IPS-NIHi7 (cell line): ENCODE results near the gene CLASP1.

Experiments
- DNase-seq: peaks from one replicate; pipeline ENCODE4 v3.0.0; 2012; ENCODE audit warnings: mixed read lengths; ENCODE audit errors: extremely low spot score

The CLASP1 gene

GRCh38 chr2:121427187-121427689, 222.0 kb downstream of the CLASP1 start:
- no peak for DNase-seq

DNA sequence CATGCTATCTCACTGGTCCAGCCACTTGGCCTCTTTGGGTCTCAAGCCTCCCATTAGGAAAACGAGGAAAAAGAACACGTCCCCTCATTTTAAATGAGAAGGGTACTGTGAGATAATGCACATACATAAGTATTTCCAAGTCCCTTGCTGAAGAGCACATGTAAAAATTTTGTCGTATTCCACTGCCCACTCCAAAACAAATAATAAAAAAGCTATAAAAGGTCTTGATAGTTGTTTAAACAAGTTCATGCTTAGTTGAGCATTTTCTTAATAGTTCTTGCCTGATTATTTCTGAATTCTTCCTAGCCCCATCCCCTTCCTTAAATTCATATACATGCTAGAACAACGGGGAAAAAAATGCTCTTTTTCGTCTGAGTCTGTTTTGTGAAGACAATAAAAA, 228.8 kb downstream of the CLASP1 start:
- no peak for DNase-seq

GRCh38 chr2:121419081-121419699, 230.1 kb downstream of the CLASP1 start:
- no peak for DNase-seq

DNA sequence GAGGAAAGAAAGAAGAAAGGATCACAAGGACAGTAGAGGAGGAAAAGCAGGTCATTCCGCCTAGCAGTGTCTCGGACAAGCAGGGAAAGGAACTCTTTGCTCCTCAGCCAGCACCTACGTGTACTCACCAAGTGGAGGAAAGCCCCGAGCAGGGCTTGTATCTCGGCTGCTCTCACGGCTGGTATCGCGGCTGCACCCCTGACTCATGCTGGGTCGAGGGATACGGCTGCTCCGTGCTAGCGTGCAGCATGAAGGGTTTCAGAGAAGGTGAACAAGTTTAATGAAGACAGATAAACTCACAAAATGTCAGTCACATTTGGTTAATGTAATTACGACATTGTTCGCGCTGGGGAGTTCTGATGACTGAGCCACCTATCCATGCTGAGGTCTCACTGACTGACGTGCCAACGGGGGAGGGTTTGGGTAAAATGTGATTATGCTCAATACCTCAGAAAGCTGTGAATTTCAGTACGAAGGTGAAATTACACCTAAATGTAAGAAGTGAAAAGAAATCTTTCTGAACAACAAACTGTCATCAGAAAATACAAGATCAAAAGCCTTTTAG, 230.7 kb downstream of the CLASP1 start:
- no peak for DNase-seq

DNA sequence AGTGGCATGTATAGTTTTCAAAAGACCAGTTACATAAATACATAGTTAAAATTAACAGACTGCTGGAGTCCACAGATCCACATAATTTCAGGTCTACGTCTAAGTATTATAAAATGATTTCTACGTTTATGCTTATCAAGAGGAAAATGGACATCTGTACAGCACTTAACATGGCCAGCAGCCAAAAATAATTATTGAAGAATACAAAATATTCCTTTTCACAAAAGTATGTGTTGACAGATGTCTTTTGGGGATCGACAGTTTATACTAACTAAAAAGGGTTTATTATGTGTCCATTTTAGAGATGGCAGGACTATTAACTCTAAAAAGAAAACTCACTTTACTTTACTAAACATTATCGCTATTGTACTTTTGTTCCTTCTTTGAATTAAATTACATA, 231.4 kb downstream of the CLASP1 start:
- no peak for DNase-seq

DNA sequence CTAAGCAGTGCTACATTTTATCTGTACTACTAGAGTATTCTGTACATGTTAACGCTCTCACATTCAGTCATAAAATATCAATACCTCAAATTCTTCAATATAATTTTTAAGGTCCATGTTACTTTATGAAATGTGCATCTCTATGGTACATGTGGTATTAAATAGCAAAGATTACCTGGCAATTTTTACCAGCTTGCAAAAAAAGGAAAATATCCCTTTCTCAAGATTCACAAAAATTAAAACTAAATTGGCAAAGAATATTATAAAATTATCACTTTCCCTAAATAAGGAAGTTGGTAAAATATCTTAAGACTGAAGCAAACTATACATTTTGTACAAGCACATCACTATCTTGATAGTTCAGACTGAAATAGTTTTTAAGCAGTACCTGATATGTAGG, 233.5 kb downstream of the CLASP1 start:
- no peak for DNase-seq

DNA sequence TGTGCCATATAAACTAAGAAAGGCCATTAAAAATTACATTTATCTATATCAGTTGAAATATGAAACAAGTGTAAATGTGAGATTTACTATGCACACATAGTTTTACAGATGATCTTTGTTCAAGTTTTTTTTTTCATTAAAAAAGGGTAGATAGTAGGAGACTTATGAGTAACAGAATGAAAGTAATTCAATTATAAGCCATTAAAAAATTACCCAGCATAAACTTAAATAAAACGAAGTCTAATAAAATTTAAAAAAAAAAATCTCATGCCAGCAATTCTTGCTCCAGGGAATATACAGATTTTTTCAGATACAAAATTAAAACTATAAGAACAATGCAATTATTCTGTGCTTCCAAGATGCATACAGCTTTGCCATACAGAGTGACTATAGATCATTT, 236.9 kb downstream of the CLASP1 start:
- no peak for DNase-seq

- no peak for DNase-seq
Measured at GRCh38 chr2:121409966-121410365, 239.3 kb downstream of the CLASP1 start.

DNA sequence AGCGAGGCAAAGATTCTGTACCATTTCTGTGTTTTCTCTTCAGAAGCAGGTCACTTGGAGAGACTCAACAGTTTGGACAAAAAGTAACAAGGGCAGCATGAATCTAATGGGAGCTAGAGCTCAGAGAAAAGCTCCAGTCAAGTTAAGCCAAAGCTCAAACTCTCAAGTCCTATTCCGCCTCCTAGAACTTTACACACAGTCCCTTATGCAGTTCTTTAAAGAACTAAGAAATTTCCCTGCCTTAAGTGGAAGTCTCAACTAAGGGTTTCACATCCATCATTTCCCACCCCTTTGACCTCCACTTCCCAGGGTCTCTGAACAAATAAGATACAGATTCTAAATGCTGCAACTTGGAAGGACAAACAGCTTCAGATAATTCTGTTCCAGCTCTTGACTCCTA, 239.9 kb downstream of the CLASP1 start:
- no peak for DNase-seq

- DNase-seq = no peak
Measured at GRCh38 chr2:121408641-121409040, 240.6 kb downstream of the CLASP1 start.

- DNase-seq = no peak
Measured at GRCh38 chr2:121405233-121405632, 244.0 kb downstream of the CLASP1 start.

DNA sequence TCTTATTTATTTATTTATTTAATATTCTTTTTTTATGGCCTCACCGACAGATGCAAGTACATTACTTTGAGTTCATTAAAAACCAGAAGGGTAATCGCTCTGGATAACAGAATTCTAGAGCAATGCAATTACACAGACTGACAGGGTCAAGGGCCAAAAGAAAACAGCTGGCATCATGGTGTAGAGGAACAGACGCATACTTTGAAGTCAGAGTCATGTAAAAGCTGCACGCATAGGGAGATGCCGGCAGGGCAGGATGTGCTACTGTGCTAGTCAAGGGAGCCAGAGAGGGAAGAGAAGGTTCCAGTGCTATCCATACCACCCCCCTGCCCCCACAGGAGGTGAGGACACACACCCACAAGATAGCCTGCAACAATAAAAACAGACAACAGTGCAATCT, 249.1 kb downstream of the CLASP1 start:
- DNase-seq = no peak

DNA sequence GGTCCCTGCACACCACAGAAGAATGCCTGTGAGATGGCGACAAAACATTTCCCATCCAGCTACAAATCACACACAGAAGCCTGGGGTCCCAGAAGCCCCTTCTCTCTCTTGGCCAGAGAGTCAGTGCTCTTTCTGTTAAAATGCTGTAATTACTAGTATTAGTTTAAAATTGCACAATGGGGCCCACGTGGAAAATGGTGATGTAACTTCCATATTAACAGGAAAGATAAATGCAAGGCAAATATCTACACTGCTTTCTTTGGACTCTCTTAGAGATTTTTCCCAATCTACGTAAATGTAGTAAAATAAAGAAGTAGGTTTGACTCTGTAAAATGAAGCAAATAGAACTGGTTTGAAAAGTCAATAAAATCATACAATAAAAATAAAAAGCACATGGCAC, 250.4 kb downstream of the CLASP1 start:
- DNase-seq = no peak

DNA sequence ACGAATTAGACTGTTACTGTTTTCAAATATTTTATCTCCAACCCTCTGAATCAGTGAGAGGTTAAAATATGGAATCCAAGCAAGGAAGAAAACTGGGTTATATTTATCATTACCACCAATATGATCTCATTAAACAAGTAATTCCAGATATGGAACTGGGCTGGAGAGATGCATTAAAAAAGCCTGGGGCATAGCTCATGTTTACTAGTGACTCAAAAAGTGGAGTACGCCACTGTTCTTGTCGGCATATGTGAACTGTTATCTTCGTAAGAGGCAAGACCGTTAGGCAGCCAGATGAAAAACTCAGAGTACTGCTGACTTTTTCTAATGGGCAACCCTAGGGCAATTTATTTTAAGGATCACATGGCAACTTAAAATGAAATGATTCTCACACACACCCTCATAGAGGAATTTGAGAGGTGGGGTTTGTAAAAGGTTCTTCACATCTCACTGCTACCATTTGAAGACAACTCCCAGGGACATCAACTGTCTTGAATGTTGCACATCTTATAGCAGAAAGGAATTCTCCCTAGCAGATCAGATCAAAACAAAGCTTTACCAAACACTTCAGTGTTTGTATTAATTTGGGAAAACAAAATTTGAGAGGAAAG, 259.1 kb downstream of the CLASP1 start:
- DNase-seq = no peak

GRCh38 chr2:121388371-121388770, 260.9 kb downstream of the CLASP1 start:
- no peak for DNase-seq

DNA sequence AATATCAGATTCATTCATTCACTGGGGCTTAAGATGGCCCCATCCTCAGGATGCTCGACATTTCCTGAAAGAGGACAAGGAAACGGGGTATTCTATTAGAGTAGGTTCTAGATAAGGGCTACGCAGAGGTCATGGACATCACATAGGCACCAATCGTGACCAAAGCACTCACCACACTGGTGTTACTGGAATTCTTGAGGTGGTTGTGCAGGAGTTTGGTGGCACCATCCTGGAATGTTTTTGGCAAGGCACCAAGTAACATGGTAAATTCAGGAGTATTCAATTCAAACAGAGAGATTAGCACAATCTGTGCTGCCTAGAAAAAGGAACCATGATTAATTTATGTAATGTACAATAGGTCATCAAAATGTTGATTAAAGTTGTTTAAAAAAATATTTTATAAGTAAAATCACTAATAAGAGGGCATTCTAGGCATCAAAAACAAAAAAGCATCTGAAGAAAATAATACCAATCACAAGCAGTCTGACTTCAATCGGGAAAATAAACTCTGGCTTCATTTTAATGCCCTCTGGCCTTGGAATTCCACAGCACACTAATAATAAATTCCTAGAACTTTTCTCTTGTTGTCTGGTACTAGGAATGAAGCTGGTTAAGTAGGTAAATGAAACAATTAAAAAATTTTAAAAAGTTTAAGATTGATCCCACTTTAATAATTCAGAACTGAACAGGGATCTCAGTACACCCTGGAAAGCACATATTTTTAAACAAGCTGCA, 261.5 kb downstream of the CLASP1 start:
- DNase-seq = no peak

DNA sequence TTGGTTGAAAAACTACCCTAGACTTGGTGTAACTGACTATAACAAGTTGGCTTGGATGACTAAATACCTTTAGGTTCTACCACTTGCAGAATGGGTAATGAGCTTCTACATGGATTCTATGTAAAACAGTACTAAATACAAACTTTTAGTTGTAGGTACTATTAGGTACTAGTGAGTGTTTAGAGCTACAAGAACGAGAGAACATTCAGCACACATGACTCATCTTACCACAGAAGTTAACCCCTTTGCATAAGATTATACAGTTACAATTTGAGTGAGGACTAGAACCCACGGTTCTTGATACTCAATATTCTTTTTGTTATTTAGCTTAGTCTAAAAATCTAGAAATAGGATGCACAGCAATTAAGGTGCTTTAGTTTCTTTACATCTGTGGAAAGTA, 262.6 kb downstream of the CLASP1 start:
- no peak for DNase-seq

GRCh38 chr2:121386102-121386501, 263.2 kb downstream of the CLASP1 start:
- DNase-seq = no peak

DNA sequence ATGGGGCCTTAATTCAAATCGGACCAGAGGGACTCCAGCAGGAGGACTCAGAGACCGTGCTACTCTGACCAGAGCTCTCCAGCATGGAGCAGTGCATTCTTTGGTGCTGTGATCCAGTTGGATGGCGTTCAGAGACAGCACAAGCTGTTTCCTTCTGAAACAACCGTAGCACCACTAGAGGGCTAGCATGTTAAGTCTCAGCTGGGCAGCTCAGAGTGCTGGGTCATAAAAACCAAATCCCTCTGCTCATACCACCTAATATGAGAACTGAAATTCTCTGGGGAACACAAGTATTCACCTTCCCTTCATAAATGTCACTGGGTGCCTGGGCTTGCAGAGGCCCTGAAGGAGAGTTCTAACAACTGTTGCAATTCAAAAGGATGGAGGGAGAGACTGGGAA, 266.5 kb downstream of the CLASP1 start:
- no peak for DNase-seq

- no peak for DNase-seq
Measured at GRCh38 chr2:121377646-121378045, 271.6 kb downstream of the CLASP1 start.

- no peak for DNase-seq
Measured at GRCh38 chr2:121376535-121377250, 272.6 kb downstream of the CLASP1 start.

DNA sequence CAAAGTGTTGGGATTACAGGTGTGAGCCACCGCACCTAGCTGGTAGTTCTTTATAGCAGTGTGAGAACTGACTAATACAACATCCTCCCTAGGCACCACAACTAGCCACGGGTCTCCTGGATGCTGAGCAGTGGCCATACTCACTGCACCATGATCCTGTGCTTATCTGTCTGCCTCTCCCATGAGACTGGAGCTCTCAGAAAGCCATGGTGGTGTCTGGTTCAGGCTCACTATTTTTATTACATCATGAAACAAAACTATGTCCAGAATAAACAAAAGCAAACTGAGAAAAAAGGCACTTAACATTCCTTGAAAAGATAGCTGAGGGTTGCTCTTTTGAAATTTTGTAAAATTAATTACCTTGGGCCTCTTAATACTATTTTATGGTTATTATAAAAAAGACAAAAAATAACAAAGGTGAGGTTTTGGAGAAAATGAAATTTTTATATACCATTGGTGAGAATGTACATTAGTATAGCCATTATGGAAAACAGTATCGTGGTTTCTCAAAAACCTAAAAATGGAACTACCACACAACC, 273.6 kb downstream of the CLASP1 start:
- no peak for DNase-seq
